GM12801 (cell line): ENCODE results near the gene EIF1B.

ENCODE experiments used
- TF ChIP-seq, protein P1 (sequence below): IDR thresholded peaks from one replicate; pipeline ENCODE4 v1.5.1; 2011; ENCODE audit warnings: control low read depth; ENCODE audit not compliant: insufficient read length; ENCODE audit errors: extremely low read depth

EIF1B gene

DNA sequence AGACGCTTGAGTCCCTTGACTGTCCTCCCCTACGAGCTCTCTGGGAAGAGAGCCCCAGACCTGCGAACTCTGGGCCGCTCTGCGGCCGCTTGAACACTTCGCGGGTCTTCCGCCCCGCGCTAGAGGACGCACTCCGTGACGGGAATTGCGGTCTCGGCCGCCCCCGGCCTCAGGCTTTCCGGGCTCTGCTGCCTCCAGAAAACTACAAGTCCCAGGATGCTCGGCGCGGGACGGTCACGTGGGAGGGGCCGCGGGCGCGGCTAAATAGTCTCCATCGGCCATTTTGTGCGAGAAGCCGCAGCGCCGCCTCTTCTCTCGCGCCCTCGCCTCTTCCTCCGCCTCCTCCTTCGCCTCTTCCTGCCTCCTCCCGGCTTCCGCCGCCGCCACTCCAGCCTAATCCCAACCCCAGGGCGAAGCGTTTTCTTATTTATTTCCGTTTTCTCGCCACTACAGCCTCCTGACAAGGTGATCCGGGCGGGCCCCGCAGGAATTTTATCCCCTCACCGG is at the start of gene EIF1B:
Gene EIF1B (plus strand): TSS at position 290 of the 507 bp plus-strand sequence. CDS start 235 bp downstream, outside the sequence.
- TF ChIP-seq, protein P1, sequence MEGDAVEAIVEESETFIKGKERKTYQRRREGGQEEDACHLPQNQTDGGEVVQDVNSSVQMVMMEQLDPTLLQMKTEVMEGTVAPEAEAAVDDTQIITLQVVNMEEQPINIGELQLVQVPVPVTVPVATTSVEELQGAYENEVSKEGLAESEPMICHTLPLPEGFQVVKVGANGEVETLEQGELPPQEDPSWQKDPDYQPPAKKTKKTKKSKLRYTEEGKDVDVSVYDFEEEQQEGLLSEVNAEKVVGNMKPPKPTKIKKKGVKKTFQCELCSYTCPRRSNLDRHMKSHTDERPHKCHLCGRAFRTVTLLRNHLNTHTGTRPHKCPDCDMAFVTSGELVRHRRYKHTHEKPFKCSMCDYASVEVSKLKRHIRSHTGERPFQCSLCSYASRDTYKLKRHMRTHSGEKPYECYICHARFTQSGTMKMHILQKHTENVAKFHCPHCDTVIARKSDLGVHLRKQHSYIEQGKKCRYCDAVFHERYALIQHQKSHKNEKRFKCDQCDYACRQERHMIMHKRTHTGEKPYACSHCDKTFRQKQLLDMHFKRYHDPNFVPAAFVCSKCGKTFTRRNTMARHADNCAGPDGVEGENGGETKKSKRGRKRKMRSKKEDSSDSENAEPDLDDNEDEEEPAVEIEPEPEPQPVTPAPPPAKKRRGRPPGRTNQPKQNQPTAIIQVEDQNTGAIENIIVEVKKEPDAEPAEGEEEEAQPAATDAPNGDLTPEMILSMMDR, result peak; percentile 5

DNA sequence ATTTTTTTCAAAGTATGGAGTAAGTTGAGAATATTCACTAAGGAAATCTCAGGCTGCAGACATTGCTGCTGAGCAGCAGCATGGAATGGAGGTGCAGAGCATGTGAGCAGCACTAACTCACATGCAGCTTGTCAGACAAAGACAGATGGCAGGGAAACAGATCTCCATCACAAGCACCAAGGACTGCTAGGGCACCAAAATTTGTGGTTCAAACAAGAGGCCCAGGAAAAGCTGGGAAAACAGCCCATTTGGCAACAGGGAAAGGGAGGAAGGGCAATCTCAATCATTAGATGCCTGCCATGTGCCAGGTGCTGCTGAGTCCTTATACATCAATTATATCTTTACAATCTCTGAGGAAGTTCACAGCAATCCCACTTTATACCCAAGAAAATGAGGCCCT is 47.2 kb upstream of the EIF1B start:
- TF ChIP-seq, protein P1, result no peak

DNA sequence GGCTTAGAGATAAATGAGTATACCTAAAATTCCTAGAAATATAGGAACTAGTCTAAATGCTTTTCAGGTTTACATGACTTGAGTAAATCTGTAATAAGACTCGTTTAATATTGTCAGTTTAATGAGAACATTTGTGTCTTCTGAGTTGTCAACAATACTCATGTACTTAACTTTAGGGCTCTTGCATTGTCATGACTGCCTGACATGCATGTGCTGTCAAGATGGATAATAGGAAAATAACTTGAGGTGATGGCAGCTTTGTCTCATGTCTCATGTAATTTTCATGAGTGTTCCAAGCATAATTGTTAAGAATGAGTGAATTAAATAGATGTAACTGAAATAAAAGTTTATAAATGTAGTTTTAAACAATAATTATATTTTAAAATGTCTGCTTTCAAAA is 45.1 kb upstream of the EIF1B start:
- TF ChIP-seq, protein P1, result no peak

DNA sequence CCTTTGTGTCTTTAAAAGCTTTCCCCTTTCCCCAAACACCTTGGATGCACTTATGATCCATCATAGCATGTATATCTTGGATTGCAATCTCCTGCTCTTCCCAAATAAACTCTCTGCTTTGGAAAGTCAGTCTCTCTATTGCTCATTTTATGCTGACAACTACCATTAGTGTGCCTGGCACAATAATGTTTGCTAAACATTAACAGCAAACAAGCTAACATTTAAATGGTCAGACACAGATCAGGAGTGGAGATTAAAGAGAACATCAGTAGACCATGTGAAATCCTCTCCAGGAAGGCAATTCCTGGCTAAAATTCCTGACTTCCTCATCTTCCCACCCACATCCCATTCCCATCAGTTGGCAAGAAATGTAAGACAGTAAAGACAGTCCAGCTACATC is 44.3 kb upstream of the EIF1B start:
- TF ChIP-seq, protein P1, result no peak

DNA sequence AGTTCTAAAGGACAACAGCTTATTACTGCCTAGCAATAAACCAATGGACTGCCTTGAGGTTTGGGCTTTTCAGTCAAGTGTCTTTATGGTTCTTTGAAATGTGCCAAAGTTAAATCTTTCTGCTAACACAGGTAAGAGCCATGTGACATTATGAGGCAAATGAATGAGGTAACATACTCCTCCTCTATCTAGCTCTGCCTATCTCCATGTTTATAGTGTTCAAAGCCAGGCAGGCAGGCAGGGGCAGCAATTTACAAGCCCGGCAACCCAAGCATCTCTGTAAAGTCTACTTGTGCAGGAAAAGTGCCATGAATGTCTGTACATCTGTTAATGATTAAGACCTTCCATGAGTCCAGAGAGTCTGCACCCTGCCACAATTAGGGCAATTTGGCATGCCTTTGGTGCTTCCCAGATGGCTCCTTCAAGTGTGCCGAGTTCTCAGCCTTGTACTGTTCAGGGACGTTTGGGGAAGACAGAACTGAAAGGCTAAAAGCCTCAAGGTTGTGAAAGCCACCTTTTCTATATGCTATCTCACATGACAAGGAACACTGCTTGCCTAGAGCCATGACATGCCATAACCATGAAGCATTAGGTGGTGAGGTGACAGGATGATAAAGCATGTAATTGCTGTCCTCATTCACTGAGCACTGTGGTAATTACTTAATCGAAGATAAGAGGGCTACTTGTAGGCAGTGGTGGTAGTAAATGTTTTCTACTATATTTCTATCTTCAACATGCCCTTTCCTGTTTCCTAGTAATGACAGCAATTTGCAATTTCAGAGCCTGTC is 41.4 kb upstream of the EIF1B start:
- TF ChIP-seq, protein P1, result no peak

DNA sequence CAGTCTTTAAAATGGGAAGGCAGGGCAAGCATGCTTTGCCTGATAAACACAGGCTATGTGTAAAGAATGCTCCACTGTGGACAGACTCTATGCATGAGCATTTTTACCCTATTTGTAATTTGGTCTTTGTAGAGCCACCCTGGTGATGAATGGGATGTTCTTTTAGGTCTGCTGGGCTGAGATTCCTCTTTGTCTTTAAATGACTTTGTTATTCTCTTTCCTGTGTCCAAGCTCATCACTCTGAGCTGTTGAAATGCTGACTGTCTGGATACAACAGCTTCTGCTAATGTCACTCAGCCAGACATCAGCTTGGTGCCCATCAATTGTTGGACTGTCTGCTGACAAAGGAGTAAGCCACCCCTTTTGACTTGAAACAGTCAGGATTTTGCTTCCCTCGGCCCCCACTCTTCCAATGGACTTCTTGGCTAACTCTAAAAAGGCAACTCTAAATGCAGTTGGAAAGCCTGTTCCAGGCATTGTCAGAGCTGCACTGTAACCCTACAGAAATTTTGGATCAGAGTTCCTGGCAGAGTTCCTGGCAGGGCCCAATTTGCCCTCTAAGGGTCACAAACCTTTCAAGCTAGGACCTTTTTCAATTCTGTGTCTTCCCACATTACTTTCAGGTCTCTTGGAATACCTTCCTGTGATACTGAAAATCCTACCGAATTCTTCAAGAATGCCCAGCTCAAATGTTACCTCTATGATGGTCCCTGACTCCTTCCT is 40.5 kb upstream of the EIF1B start:
- TF ChIP-seq, protein P1, result no peak

DNA sequence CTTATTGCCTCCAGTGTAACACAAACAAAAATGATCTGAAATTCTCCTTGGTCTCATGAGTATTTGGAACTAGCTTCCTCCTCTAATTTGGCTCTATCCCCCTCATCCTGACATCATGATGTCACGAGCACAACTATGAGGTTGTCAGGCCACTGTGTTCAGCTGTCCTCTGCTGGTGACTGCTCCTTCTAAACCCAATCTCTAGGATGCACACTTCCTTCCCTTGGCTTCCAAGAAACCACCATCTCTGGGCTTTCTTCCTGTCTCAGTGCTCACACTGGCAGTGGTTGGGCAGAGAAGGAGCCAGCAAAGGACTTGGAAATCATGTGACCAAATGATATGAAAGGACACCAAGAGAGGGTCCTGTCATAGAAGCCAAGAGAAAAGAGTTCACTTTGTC is 30.7 kb upstream of the EIF1B start:
- TF ChIP-seq, protein P1, result no peak
